HG03064 (cell line): ENCODE data around the gene TPT1.

Source experiments
- ATAC-seq: cut with Tn5 transposase; IDR thresholded peaks from one replicate; pipeline ENCODE4 v1.9.1; 2021; ENCODE audit warnings: low read depth; ENCODE audit not compliant: unreplicated experiment

Gene TPT1

GRCh38 chr13:45336025-45336800, 4.8 kb downstream of the TPT1 start:
- ATAC-seq, result no peak

- ATAC-seq, result no peak
Measured at GRCh38 chr13:45335397-45336024, 5.5 kb downstream of the TPT1 start.

GRCh38 chr13:45333977-45334922, 6.7 kb downstream of the TPT1 start:
- ATAC-seq, result no peak

GRCh38 chr13:45333251-45333976, 7.6 kb downstream of the TPT1 start:
- ATAC-seq, result no peak

GRCh38 chr13:45332831-45333219, 8.2 kb downstream of the TPT1 start:
- no peak for ATAC-seq

GRCh38 chr13:45332036-45332830, 8.8 kb downstream of the TPT1 start:
- ATAC-seq, result no peak

- ATAC-seq, result no peak
Measured at GRCh38 chr13:45331692-45332035, 9.3 kb downstream of the TPT1 start.

- no peak for ATAC-seq
Measured at GRCh38 chr13:45331123-45331619, 9.8 kb downstream of the TPT1 start.

GRCh38 chr13:45328661-45329111, 12.3 kb downstream of the TPT1 start:
- no peak for ATAC-seq

GRCh38 chr13:45327253-45327955, 13.6 kb downstream of the TPT1 start:
- ATAC-seq, result no peak

GRCh38 chr13:45325806-45326205, 15.2 kb downstream of the TPT1 start:
- ATAC-seq, result no peak

- no peak for ATAC-seq
Measured at GRCh38 chr13:45320876-45321629, 19.9 kb downstream of the TPT1 start.

GRCh38 chr13:45316996-45317395, 24.0 kb downstream of the TPT1 start:
- ATAC-seq, result no peak

GRCh38 chr13:45316338-45316737, 24.6 kb downstream of the TPT1 start:
- ATAC-seq, result no peak

GRCh38 chr13:45315520-45316167, 25.3 kb downstream of the TPT1 start:
- ATAC-seq, result no peak

GRCh38 chr13:45314822-45315221, 26.2 kb downstream of the TPT1 start:
- ATAC-seq, result no peak

- no peak for ATAC-seq
Measured at GRCh38 chr13:45310341-45311131, 30.4 kb downstream of the TPT1 start.
